ENCODE results near the gene DNAI2. TPM values are rescaled to one million over a fixed set of nuclear protein-coding genes. Genes with fewer than 3 reads are reported as not detected.

Gene DNAI2
- total RNA-seq, 1 experiment from 2014 or later: not detected

GRCh38 chr17:74245145-74245831 lies 28.7 kb upstream of the DNAI2 start:
- no peaks in the 10 kb centered on the region for H4K20me1 ChIP-seq (ENCODE audit: insufficient read depth)
- H3K27ac ChIP-seq (ENCODE audit: low read depth, low read length): no peak overlapping the region
- H3K27me3 ChIP-seq (ENCODE audit: insufficient read depth, low read length): no peaks in the 10 kb centered on the region
- H3K4me2 ChIP-seq (ENCODE audit: low read length): no peak overlapping the region
- intact Hi-C loops (cut with micrococcal nuclease): no loop called here
- H3K9me2 ChIP-seq (ENCODE audit: insufficient read depth): no peaks in the 10 kb centered on the region
- no peaks in the 10 kb centered on the region for H3K36me3 ChIP-seq (ENCODE audit: control insufficient read depth in 1 of 2, insufficient read depth in 2 of 2, low read length in 2 of 2)
- no peaks in the 10 kb centered on the region for H3K9me3 ChIP-seq (ENCODE audit: control insufficient read depth in 1 of 2, insufficient read depth in 1 of 2, low read depth in 1 of 2, low read length in 2 of 2)
- no peaks in the 10 kb centered on the region for H3K79me2 ChIP-seq (ENCODE audit: insufficient read depth, low read length)
- no TSS peak for BruUV-seq (replicated peaks)
- no peak overlapping the region for H3K4me3 ChIP-seq (replicated peaks in 1 of 2; ENCODE audit: low read depth in 1 of 2, low read length in 2 of 2)
- TF ChIP-seq YY1 (IDR thresholded peaks at IDR 0.05; ENCODE audit: extremely low read depth, insufficient replicate concordance, low read depth, low read length) (no peak), ATF3 (IDR thresholded peaks at IDR 0.05) (no peak), CBX3 (IDR thresholded peaks at IDR 0.05; ENCODE audit: low read depth) (no peak), EGR1 (IDR thresholded peaks at IDR 0.05; ENCODE audit: low read depth) (no peak), SRF (IDR thresholded peaks at IDR 0.05; ENCODE audit: low read depth) (no peak), ZFX (IDR thresholded peaks at IDR 0.05) (no peak), FOSL1 (IDR thresholded peaks at IDR 0.05; ENCODE audit: low read depth) (no peak), ZBTB33 (IDR thresholded peaks at IDR 0.05; ENCODE audit: extremely low read depth, insufficient replicate concordance, low read length) (no peak)
- H3K9ac ChIP-seq (ENCODE audit: low read length): no peak overlapping the region
- no peak overlapping the region for H2AFZ ChIP-seq (ENCODE audit: low read depth, low read length, poor library complexity, severe bottlenecking)
- H3K4me1 ChIP-seq (ENCODE audit: control insufficient read depth in 1 of 2, insufficient read depth in 2 of 2, low read length in 2 of 2): no peaks in the 10 kb centered on the region
- ATAC-seq: no peak
- ChIA-PET POLR2A (interaction anchor here (0.6 to 1.0 kb wide), 2 partner anchors 8 to 35 kb away, joined by 3 read pairs; no protein-coding TSS in a partner anchor), RAD21 (ENCODE audit: low non-redundant PET in 1 of 2, low total read pairs in 2 of 2, uncharacterized antibody in 2 of 2, unreplicated experiment in 2 of 2) (no interaction called here), CTCF (no interaction called here)
- DNase-seq (ENCODE audit: low read depth, low spot score): no peak

Measured in HCT116 (cell line).